HG02763 (cell line): ENCODE measurements around the gene SLC6A3.
"Not testable (repeated sequence)": the region's sequence is repeated elsewhere in the genome, so short reads cannot be mapped to it uniquely, and the experiment has no call there.

Source experiments
- ATAC-seq: cut with Tn5 transposase; IDR thresholded peaks from one replicate; pipeline ENCODE4 v1.9.1; 2021; ENCODE audit warnings: mild to moderate bottlenecking, moderate library complexity; ENCODE audit not compliant: unreplicated experiment

Gene SLC6A3

DNA sequence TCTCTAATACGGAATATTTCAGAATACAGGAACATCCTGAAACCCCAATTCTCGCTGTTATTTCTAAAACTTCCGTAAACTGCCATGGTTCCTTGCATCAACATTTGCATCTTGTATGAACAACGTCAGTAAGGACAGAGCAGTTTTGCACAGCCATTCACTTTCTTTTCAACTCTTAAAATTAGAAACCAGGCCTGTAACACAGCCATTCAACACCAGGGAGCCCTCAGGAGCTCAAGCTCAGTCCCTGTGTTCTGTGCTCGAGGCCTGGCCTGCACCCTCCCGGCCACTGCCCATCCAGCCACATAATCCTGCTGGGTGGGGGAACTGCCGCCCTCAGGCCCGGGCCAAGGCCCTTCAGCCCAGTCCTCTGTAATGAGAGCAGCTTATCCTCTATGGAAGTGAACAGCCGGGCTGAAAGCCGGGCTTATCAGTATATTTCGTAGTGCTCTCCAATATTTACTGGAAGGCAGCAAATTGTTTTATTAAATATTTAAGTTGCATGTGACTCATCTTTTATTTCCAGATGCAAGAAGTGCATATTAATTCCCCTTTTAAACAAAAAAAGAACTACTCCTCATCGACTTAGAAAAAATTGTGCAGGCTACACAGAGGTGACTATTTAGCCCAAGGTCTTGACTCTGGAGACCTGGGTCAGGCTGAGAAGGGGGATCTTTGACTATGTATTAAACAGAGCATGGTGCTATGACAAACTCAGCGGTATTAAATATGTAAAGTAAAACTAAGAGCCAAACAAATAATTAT, 33.2 kb upstream of the SLC6A3 start:
- ATAC-seq: no peak

DNA sequence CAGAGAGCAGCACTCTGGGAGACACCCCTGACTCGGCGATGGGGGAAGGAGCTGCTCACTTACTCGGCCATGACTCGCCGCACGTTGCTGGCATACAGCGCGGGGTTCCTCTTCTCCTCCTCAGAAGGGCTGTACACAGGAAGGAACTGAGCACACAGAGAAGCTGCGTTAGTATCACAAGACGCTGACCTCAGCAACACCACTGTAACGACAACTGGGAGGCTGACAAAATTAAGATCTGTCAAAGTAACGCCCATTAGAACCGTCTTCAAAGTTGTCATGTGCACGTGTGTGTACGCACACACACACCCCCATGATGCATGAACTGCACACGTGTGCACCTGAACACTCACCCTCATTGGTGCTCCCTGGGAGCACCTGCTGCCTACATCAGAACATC, 32.1 kb upstream of the SLC6A3 start:
- ATAC-seq: no peak

- ATAC-seq: no peak
Measured at GRCh38 chr5:1476967-1477310, 31.7 kb upstream of the SLC6A3 start.

GRCh38 chr5:1476181-1476966, 31.1 kb upstream of the SLC6A3 start:
- ATAC-seq: no peak

DNA sequence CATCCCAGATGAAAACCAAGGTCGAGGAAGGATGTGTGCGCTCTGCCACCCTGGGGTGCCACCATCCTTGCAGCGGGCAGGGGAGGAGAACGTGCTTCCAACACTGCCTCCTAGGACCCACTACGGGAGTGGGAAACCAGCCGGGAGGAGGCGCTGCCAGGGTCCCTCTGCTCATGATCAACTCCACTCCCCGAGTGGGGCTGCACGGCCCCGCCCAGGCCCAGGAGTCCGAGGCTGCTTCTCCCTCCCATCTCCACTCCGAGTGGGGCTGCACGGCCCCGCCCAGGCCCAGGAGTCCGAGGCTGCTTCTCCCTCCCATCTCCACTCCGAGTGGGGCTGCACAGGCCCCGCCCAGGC, 30.3 kb upstream of the SLC6A3 start:
- ATAC-seq: not testable (repeated sequence)

DNA sequence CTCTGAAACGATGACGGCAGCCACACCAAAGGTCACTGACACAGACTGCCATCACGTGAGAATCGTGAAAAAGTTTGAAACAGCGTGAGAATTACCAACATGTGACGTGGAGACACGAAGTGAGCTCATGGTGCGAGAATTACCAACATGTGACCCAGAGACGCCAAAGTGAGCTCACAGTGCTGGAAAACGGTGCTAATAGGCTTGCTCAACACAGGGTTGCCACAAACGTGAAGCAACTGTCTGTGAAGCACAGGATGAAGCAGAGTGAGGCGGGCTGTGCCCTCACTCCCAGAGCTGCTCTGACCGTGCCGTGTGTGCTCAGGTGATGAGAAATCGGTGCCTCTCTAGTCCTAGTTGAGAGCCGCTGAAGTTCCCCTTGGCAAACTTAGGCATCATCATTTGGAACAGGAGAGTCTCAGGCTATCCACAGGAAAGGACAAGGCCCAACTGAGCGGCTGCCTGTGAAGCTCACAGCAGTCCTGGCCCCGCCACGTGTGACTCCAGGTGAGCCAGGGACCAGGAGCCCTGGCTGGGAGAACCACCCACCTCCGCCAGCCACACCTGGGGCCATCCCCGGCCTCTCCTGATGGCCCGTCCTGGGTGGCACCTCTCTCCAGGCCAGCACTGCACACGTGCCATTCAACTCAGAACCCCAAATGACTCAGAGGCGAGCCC, 29.8 kb upstream of the SLC6A3 start:
- no peak for ATAC-seq

DNA sequence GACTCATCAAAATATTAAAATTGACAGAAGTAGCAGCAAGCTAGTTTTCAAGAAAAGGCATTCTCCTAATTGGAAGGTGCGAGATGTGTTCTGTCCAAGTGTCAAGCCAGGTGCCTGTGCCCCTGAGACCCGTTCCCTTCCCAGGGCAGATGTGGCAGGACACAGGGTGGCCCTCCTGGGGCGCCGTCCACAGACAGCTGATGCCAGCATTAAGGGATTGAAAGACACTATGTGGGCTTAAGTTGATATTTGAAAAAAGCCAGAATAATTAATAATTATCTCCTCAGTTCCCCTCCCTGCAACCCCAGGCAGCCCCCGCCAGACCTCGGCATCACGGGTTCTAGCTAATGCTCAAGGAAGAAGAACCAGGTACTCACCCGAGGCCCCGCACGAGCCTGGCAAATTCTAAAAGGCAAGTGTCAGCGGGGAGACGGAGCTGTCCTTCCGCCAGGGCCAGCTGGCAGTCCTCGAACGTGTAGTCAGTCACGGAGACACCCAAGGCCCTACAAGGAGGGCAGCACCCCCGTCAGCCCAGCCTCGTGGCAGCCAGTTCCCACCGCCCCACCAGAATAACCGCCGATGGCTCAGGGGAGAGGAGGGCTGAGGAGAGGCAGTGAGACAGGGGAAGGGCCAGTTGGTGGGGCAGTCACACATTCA, 29.1 kb upstream of the SLC6A3 start:
- ATAC-seq: no peak

DNA sequence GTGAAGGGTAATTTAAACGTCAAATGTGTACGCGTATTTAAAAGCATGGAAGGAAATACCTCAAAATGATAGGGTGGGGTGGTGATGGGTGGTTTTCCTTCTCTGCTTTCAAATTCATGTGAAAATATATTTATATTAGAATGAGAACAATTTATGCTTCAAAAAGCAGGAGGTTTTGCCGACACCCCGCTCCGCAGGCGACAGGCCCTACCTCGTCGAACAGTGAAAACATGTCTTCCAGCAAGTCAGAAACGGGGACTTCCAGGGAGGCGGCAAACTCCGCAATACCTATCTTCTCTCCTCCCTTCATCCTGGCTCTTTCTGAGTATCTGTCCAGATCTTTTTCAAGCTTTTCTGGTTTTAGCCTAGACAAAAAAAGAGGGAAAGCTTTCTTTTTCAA, 28.5 kb upstream of the SLC6A3 start:
- no peak for ATAC-seq

DNA sequence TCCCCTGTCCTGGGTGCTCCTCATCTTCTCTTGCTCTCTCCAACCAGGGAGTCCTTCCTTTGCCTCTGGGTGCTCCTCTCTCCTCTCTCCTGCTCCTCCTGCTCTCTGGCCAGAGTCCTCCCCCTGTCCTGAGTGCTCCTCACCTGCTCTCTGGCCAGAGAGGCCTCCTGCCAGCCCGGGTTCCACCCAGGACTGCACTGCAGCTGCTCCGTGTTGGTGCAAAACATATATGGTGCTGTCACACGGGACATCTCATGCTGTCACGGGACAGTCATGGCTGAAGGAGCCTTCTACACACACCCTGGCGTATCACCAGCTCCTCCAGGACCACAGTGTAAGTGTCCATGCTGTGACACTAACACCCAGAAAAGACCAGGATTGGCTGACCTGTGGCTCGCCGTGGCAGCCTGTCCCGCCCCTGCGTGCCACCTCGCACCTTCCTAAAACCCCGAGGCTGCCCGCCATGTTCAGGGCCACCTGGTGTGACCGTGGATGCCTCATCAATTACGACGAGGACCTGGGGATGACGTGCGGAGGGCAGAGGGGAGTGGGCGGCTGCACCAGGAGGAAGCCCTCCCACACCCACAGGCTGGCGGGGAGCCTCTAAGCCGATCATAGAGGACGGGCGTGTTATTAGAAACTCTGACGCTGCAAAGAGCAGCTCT, 27.9 kb upstream of the SLC6A3 start:
- no peak for ATAC-seq

DNA sequence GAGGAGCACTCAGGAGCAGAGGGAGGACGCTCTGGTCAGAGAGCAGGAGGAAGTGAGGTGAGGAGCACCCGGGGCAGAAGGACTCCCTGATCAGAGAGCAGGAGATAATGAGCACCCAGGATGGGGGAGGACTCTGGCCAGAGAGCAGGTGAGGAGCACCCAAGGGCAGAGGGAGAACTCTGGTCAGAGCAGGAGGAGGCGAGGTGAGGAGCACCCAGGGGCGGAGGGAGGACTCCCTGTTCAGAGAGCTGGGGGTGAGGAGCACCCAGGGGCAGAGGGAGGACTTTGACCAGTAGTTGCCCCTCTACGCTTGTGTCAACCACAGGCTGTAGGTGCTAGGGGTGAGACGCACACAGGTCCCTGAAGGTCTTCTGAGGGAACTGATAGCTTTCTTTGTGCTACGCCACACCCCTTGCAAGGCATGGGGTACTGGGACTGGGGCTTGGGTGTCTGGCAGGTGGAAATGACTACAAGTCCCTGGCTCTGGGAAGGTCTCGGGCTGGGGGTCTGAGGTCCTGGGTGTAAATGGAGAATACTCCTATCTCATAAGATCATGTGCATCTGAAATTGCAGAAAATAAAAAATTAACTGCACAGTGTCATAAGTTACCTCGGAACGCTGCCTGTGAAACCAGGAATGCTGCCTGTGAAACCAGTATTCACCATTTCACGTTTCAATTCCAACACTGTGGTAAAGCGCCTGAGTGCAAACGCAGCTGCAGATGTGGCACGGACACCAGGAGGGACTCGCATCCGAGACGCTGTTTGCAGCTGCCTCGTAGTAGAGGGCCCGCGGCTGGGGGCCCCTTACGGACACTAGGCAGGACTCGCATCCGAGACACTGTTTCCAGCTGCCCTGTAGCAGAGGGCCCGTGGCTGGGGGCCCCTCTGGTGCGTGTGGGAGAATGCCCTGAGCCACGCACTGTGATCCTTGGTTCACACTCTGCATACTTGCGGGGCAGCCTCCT, 27.0 kb upstream of the SLC6A3 start:
- ATAC-seq: no peak

DNA sequence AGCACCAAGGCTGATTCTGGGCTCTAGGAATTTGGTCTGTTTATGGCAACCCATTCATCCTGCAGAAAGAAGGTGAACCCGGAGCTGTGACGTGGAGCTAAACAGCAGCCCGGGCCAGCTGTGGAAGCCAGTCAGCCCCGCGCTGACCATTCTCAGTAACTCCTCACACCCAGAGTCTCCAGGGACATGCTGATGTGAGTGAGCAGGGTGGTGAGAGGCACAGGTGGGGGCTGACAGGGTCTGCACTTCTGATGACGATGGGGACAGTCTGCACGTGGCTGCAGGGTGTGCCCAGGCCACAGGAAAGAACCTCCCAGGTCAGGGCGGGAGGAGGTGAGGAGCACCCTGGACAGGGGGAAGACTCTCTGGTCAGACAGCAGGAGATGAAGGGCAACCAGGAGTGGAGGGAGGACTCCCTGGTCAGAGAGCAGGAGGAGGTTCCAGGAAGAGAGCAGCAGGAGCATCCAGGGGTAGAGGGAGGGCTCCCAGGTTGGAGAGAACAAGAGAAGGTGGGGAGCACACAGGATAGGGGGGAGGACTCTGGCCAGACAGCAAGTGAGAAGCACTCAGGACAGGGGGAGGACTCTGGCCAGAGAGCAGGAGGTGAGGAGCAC, 26.1 kb upstream of the SLC6A3 start:
- no peak for ATAC-seq

DNA sequence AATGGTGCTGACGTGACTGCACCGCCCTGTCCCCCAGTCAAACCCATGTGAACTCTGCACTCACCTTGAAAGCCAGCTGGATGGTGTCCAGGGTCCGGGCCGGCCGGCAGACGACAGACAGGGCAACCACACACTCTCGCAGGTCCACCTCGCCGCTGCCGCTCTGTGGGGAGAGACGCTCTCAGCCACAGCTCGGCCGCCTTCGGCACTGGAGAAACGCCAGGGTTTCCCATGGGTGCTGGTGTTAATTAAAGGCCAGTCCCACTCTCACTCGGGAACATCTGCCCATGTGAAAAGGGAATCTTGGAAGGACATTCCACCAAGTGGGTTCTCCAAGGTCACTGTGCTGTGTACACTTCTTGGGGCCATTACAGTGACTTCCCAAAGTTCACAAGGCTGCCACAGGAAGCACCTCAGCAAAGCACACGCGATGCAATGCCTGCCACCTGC, 25.5 kb upstream of the SLC6A3 start:
- no peak for ATAC-seq

GRCh38 chr5:1468629-1469527, 23.6 kb upstream of the SLC6A3 start:
- ATAC-seq: no peak

GRCh38 chr5:1468247-1468612, 23.0 kb upstream of the SLC6A3 start:
- no peak for ATAC-seq

- no peak for ATAC-seq
Measured at GRCh38 chr5:1467341-1468246, 22.4 kb upstream of the SLC6A3 start.

DNA sequence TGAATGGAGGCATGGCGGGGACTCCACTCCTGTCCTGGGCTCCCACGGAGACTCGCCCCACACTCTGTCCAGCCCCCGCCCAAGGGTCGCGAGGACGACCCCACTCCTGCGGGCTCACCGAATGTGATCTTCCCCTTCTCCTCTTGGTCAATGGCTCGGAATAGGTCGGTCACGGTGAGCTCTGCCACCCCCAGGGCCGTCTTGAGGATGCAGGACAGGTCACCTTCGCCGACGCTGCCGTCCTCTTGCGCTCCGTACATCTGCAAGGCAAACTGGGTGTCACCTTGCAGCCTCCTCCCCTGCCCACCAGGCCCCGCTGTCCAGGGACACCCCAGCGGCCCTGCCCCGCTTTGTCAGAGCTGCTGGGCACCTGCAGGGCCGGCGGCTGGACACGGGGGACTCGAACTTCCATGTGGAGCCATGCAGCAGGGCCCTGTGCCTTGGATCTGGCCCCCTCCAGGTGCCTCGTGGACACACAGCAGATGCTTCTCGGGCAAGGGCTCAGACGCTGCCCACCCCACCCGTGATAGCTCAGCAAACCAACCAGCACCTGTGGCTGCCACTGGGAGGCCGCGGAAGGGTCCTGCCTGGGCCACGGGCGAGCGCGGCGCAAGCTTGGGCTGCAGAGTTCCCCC, 21.5 kb upstream of the SLC6A3 start:
- no peak for ATAC-seq

DNA sequence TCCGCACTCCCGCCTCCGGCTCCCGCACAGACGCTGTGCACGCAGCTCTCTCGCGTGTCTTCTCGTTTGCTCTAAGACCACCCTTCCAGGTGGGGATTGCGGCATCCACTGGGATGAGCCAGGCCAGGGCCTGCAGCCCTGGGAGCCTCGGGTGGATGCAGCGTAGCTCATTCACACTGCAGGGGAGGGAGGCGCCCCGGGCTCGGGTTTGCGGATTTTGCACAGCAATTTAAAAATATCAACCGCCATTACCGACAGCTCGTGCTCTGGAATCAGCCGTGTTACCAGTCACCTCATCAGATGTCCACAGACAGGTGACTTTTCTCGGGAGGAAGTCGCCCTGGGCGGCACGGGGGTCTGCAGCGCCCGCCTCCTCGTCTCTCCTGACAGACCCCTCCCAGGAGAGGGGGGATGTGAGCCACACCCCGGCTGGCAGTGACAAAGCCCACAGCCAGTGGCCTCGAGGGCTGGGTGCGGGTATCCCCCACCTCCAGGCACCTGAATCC, 20.8 kb upstream of the SLC6A3 start:
- ATAC-seq: no peak
